GM21737 (cell line): ENCODE data around the gene CYP2B6.
"Not testable (repeated sequence)": the region's sequence is repeated elsewhere in the genome, so short reads cannot be mapped to it uniquely, and the experiment has no call there.

Experiments used
- ATAC-seq: cut with Tn5 transposase; IDR thresholded peaks from one replicate; pipeline ENCODE4 v1.9.1; 2021; ENCODE audit warnings: mild to moderate bottlenecking, moderate library complexity; ENCODE audit not compliant: unreplicated experiment

Gene CYP2B6

GRCh38 chr19:41030651-41031050, 39.6 kb downstream of the CYP2B6 start:
- no peak for ATAC-seq

- ATAC-seq: no peak
Observed at GRCh38 chr19:41031916-41032315, 40.8 kb downstream of the CYP2B6 start.

DNA sequence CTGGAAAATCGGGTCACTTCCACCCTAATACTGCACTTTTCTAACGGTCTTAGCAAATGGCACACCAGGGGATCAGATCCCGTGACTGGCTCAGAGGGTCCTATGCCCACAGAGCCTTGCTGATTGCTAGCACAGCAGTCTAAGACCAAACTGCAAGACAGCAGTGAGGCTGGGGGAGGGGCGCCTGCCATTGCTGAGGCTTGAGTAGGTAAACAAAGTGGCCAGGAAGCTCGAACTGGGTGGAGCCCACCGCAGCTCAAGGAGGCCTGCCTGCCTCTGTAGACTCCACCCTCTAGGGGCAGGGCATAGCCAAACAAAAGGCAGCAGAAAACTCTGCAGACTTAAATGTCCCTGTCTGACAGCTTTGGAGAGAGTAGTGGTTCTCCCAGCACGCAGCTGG, 42.2 kb downstream of the CYP2B6 start:
- ATAC-seq: not testable (repeated sequence)

DNA sequence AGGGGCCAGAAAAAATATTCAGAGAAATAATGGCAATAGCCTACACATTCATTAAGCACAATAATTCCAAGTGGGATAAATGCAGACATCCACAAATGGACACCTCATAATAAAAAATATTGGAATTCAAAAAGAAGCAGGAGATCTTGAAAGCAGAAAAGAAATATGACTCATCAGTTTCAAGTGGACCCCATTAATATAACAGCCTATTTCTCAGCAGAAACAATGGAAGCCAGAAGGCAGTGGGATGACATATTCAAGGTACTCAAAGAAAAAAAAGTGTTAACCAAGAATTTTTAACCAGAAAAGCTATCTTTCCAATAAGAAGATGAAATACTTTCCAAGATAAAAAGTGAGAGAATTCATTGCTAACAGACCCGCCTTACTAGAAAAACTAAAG, 48.7 kb downstream of the CYP2B6 start:
- no peak for ATAC-seq

- ATAC-seq: not testable (repeated sequence)
Observed at GRCh38 chr19:41045095-41045494, 54.0 kb downstream of the CYP2B6 start.

GRCh38 chr19:41050426-41050825, 59.3 kb downstream of the CYP2B6 start:
- no peak for ATAC-seq

- ATAC-seq: not testable (repeated sequence)
Observed at GRCh38 chr19:41052162-41052561, 61.1 kb downstream of the CYP2B6 start.

GRCh38 chr19:41053331-41053730, 62.2 kb downstream of the CYP2B6 start:
- ATAC-seq: not testable (repeated sequence)

GRCh38 chr19:41064974-41065569, 74.0 kb downstream of the CYP2B6 start:
- ATAC-seq: no peak
